H9 (cell line): ENCODE data around the gene TM9SF2. TPM values are rescaled to one million over a fixed set of nuclear protein-coding genes. Genes with fewer than 3 reads are reported as not detected.

Source experiments
- DNase-seq: peaks from one replicate; pipeline ENCODE4 v3.0.0-alpha.2; 2017
- H2AFZ ChIP-seq: one replicate; pipeline ENCODE4 v1.6.1; 2013; ENCODE audit warnings: mild to moderate bottlenecking, low read length, control low read depth, moderate library complexity
- H2AK5ac ChIP-seq: 2 replicates; pipeline ENCODE4 v1.6.1; 2013; ENCODE audit warnings: low read length, control low read depth, mixed read lengths; ENCODE audit not compliant: insufficient read length
- H2BK120ac ChIP-seq: one replicate; pipeline ENCODE4 v1.6.1; 2013; ENCODE audit warnings: low read depth, mild to moderate bottlenecking, low read length, control low read depth, inconsistent platforms; ENCODE audit not compliant: poor library complexity, severe bottlenecking
- H2BK12ac ChIP-seq: 2 replicates; pipeline ENCODE4 v1.6.1; 2013; ENCODE audit warnings: low read length, control low read depth, mixed read lengths, low read depth; ENCODE audit not compliant: insufficient read length
- H2BK15ac ChIP-seq: 2 replicates; pipeline ENCODE4 v1.6.1; 2013; ENCODE audit warnings: low read depth, low read length, control low read depth
- H2BK20ac ChIP-seq: one replicate; pipeline ENCODE4 v1.6.1; 2013; ENCODE audit warnings: low read depth, mild to moderate bottlenecking, low read length, control low read depth, inconsistent platforms; ENCODE audit not compliant: poor library complexity, severe bottlenecking
- H2BK5ac ChIP-seq: 2 replicates; pipeline ENCODE4 v1.6.1; 2013; ENCODE audit warnings: low read length, control low read depth, mixed read lengths; ENCODE audit not compliant: insufficient read length
- H3K14ac ChIP-seq: 2 replicates; pipeline ENCODE4 v1.6.1; 2013; ENCODE audit warnings: low read length, control low read depth; ENCODE audit not compliant: insufficient read depth
- H3K18ac ChIP-seq: 2 replicates; pipeline ENCODE4 v1.6.1; 2013; ENCODE audit warnings: low read depth, mild to moderate bottlenecking, mixed read lengths, low read length, control low read depth; ENCODE audit not compliant: insufficient read length
- H3K23ac ChIP-seq: 2 replicates; pipeline ENCODE4 v1.6.1; 2013; ENCODE audit warnings: low read length, control low read depth, mixed read lengths, low read depth; ENCODE audit not compliant: insufficient read length
- H3K23me2 ChIP-seq: 2 replicates; pipeline ENCODE4 v1.6.1; 2013; ENCODE audit warnings: low read depth, mild to moderate bottlenecking, mixed read lengths, low read length, control low read depth; ENCODE audit not compliant: insufficient read length, poor library complexity, severe bottlenecking
- H3K27ac ChIP-seq: 2 replicates; pipeline ENCODE4 v1.5.1; 2013; ENCODE audit warnings: low read length, control low read depth, mixed read lengths, low read depth; ENCODE audit not compliant: insufficient read length
- H3K27me3 ChIP-seq: 2 replicates; pipeline ENCODE4 v1.6.1; 2013; ENCODE audit warnings: low read length, control low read depth, inconsistent platforms; ENCODE audit not compliant: insufficient read depth
- H3K4ac ChIP-seq: 2 replicates; pipeline ENCODE4 v1.6.1; 2013; ENCODE audit warnings: low read depth, mild to moderate bottlenecking, control low read depth, inconsistent platforms, low read length, moderate library complexity
- H3K4me1 ChIP-seq: 2 replicates; pipeline ENCODE4 v1.6.1; 2013; ENCODE audit warnings: low read length, control low read depth, inconsistent platforms; ENCODE audit not compliant: insufficient read depth
- H3K4me2 ChIP-seq: 2 replicates; pipeline ENCODE4 v1.6.1; 2013; ENCODE audit warnings: low read length, control low read depth, mixed read lengths; ENCODE audit not compliant: insufficient read length, insufficient read depth
- H3K56ac ChIP-seq: 2 replicates; pipeline ENCODE4 v1.6.1; 2013; ENCODE audit warnings: low read depth, mild to moderate bottlenecking, mixed read lengths, low read length, control low read depth; ENCODE audit not compliant: insufficient read length
- H3K79me1 ChIP-seq: 2 replicates; pipeline ENCODE4 v1.6.1; 2013; ENCODE audit warnings: low read depth, mild to moderate bottlenecking, moderate library complexity, low read length, control low read depth, inconsistent platforms; ENCODE audit not compliant: insufficient read depth, poor library complexity, severe bottlenecking
- H3K79me2 ChIP-seq: 2 replicates; pipeline ENCODE4 v1.6.1; 2013; ENCODE audit warnings: low read length, control low read depth, inconsistent platforms; ENCODE audit not compliant: insufficient read depth
- H3K9ac ChIP-seq: 2 replicates; pipeline ENCODE4 v1.6.1; 2013; ENCODE audit warnings: low read length, control low read depth, mixed read lengths; ENCODE audit not compliant: insufficient read length; ENCODE audit errors: extremely low read depth
- H3K9me3 ChIP-seq: one replicate; pipeline ENCODE4 v1.6.1; 2013; ENCODE audit warnings: low read depth, low read length, inconsistent platforms; ENCODE audit not compliant: control insufficient read depth
- H3T11ph ChIP-seq: one replicate; pipeline ENCODE4 v1.6.1; 2013; ENCODE audit warnings: mild to moderate bottlenecking, low read length, control low read depth, inconsistent platforms
- H4K20me1 ChIP-seq: one replicate; pipeline ENCODE4 v1.6.1; 2013; ENCODE audit not compliant: control insufficient read depth, insufficient read length, insufficient read depth
- H4K5ac ChIP-seq: 2 replicates; pipeline ENCODE4 v1.6.1; 2013; ENCODE audit warnings: low read depth, mild to moderate bottlenecking, mixed read lengths, low read length, control low read depth; ENCODE audit not compliant: insufficient read length
- H4K8ac ChIP-seq: replicated peaks from 2 replicates; pipeline ENCODE4 v1.6.1; 2013; ENCODE audit warnings: low read length, control low read depth, mixed read lengths, low read depth; ENCODE audit not compliant: insufficient read length
- H4K91ac ChIP-seq: 2 replicates; pipeline ENCODE4 v1.6.1; 2013; ENCODE audit warnings: low read depth, mild to moderate bottlenecking, moderate library complexity, mixed read lengths, low read length, control low read depth; ENCODE audit not compliant: insufficient read length
- H3K27ac Mint-ChIP-seq, 3 experiments: 2 replicates in 2 of 3; 3 replicates in 1 of 3; pipeline ENCODE4 v1.8.0; 2020 to 2021; ENCODE audit warnings: mixed read lengths in 3 of 3, mild to moderate bottlenecking in 1 of 3, moderate library complexity in 1 of 3
- H3K27me3 Mint-ChIP-seq: 2 replicates; pipeline ENCODE4 v1.8.0; 2021; ENCODE audit warnings: low read depth, mild to moderate bottlenecking, moderate library complexity, mixed read lengths
- H3K36me3 Mint-ChIP-seq, 3 experiments: 2 replicates in 2 of 3; 3 replicates in 1 of 3; pipeline ENCODE4 v1.8.0; 2020 to 2021; ENCODE audit warnings: low read depth in 3 of 3, mixed read lengths in 3 of 3; ENCODE audit not compliant: insufficient read depth in 1 of 3
- H3K4me1 Mint-ChIP-seq, 2 experiments: 2 replicates each; pipeline ENCODE4 v1.8.0; 2020; ENCODE audit warnings: mixed read lengths in 2 of 2
- H3K4me3 Mint-ChIP-seq, 2 experiments: 2 replicates in 1 of 2; 3 replicates in 1 of 2; pipeline ENCODE4 v1.8.0; 2020 to 2021; ENCODE audit warnings: mild to moderate bottlenecking in 2 of 2, mixed read lengths in 2 of 2, moderate library complexity in 1 of 2
- H3K9me3 Mint-ChIP-seq, 2 experiments: 2 replicates in 1 of 2; 3 replicates in 1 of 2; pipeline ENCODE4 v1.8.0; 2020; ENCODE audit warnings: mild to moderate bottlenecking in 2 of 2, mixed read lengths in 2 of 2, moderate library complexity in 1 of 2
- WGBS: extraction: QIAGEN DNeasy Blood & Tissue Kit; methylation state at CpG from one replicate; pipeline ENCODE4 v1.1.7; 2013; ENCODE audit warnings: missing lambda C conversion rate, low lambda C conversion rate, mixed read lengths; ENCODE audit not compliant: insufficient read length; ENCODE audit errors: extremely low coverage; 5-methylcytosine and 5-hydroxymethylcytosine counted together
- total RNA-seq: library from RNA; stranded (reverse); gene quantifications from 2 replicates; pipeline ENCODE4 v1.2.1, GENCODE V29; 2021
- TF ChIP-seq, protein P1 (sequence below): fragments of 200-600 bp; sonication (generic); conservative IDR thresholded peaks from 3 replicates; pipeline ENCODE4 v1.8.0; 2021; ENCODE audit warnings: antibody characterized with exemption, mild to moderate bottlenecking

TM9SF2 gene
- total RNA-seq, 1 experiment from 2014 or later = 86.1 TPM

DNA sequence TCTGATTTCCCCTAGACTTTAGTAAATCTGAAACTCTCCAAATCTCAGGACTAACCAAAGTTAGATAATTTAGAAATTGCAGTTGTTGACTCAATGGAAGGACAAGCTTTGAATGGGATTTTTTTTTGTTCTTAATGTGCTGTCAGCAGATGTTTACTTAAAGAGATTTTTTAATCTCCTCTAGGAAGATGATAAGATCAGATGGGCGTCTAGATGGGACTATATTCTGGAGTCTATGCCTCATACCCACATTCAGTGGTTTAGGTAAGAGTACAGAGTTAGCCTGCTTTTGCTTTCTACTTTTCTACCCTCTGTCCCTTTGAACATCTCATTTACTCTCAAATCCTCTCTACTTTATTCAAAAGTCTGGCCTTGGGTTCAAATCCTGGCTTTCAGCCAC lies 39.3 kb downstream of the TM9SF2 start:
- Histone ChIP-seq H2BK5ac (no peak overlapping the region), H4K20me1 (no peaks in the 10 kb centered on the region), H2BK15ac (no peak overlapping the region), H3K27me3 (no peaks in the 10 kb centered on the region), H3K4ac (no peak overlapping the region), H4K8ac (no peak overlapping the region), H3K9me3 (no peaks in the 10 kb centered on the region), H3K79me2 (no peaks in the 10 kb centered on the region), H3T11ph (no peak overlapping the region), H2BK120ac (no peak overlapping the region), H2BK12ac (no peak overlapping the region), H4K5ac (no peak overlapping the region), H4K91ac (no peak overlapping the region), H3K23me2 (no peaks in the 10 kb centered on the region), H3K18ac (no peak overlapping the region), H3K56ac (no peak overlapping the region), H3K27ac (no peak overlapping the region), H3K14ac (no peak overlapping the region), H3K4me1 (no peaks in the 10 kb centered on the region), H2AFZ (no peak overlapping the region), H2BK20ac (no peak overlapping the region), H2AK5ac (no peak overlapping the region), H3K4me2 (no peak overlapping the region), H3K9ac (no peak overlapping the region), H3K23ac (no peak overlapping the region), H3K79me1 (no peaks in the 10 kb centered on the region)
- TF ChIP-seq, protein P1, sequence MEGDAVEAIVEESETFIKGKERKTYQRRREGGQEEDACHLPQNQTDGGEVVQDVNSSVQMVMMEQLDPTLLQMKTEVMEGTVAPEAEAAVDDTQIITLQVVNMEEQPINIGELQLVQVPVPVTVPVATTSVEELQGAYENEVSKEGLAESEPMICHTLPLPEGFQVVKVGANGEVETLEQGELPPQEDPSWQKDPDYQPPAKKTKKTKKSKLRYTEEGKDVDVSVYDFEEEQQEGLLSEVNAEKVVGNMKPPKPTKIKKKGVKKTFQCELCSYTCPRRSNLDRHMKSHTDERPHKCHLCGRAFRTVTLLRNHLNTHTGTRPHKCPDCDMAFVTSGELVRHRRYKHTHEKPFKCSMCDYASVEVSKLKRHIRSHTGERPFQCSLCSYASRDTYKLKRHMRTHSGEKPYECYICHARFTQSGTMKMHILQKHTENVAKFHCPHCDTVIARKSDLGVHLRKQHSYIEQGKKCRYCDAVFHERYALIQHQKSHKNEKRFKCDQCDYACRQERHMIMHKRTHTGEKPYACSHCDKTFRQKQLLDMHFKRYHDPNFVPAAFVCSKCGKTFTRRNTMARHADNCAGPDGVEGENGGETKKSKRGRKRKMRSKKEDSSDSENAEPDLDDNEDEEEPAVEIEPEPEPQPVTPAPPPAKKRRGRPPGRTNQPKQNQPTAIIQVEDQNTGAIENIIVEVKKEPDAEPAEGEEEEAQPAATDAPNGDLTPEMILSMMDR = no peak
- DNase-seq = no peak
- no peaks in the 10 kb centered on the region for H3K4me1 Mint-ChIP-seq
- H3K9me3 Mint-ChIP-seq = no peaks in the 10 kb centered on the region
- peaks cover 16 to 59% (median 52%) of the 10 kb centered on the region in 3 experiments; a peak in 6 of 7 replicates for H3K36me3 Mint-ChIP-seq
- H3K27ac Mint-ChIP-seq = no peak overlapping the region
- no peak overlapping the region for H3K4me3 Mint-ChIP-seq
- WGBS = no CpG with 5 or more reads among the region's 1 CpG
- H3K27me3 Mint-ChIP-seq = no peaks in the 10 kb centered on the region
